ENCODE results near the gene BST1.
"Not testable (repeated sequence)": the region's sequence is repeated elsewhere in the genome, so short reads cannot be mapped to it uniquely, and the experiment has no call there.

The BST1 gene

DNA sequence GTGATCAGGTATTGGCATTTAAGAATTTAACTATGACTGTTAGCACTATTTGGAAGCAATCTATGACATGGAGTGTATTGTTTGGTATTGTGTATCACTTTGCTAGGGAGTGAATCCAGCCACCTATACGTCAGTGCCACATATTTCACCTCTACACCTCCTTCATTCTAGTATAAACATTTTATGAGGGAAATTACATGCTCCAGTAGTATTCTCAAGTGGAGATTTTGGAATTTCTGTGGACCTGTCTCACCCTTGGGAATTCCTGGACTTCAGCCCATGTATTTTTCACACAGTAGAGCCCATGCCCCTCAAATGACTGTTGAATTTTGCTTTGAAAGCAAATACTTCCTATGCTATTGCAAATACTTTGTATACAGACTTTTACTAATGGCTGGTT is 11.3 kb downstream of the BST1 start:
- no peak for DNase-seq

DNA sequence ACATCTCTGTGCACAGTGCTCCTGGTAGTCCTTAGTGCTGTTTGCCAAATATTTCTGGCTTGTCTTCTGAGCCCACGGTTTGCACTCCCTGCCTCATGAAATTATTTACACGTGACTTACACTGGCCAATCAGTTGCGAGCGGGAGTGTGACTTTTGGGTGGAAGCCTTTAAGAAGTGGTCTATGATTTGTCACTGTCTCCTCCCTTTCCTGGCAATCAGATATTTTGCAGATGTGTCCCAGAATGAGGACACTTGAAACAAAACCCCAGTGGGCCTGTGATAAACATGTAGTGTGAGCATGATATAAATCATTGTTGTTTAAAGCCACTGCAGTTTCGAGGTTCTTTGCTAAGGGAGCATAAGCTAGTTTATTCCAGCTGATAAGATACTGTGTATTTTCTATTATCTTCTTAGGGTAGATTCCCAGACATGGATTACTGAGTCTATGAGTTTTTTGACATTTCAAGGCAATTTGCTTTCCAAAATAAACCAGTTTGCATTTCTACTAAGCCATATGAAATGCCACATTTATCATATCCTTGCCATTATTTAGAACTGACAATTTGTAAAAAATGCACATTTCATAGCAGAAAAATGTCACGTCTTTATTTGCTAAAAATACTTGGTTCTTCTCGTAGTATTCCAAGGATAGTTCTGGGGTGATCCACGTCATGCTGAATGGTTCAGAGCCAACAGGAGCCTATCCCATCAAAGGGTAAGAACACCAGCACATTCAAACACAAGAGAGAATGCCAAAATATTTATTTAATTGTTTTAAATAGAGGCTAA is 12.0 kb downstream of the BST1 start:
- DNase-seq, result no peak

DNA sequence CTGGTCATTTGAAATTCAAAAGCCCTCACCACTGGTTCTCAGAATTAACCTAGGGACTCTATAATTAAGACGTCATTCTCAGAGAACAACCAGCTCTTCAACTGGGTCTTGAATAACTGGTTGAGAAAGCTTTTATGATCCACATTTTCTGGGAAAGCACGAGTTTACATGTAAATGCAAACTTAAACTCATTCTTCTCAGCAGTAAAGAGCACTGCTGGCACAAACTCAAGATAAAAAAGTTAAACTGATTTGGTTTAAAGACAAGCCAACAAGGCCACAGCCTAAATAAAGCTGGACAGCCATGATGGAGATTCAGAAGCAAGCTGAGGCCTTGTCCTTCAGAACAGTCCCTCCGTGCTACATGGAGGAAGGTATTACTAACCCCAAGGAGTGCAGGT is 13.2 kb downstream of the BST1 start:
- DNase-seq, result no peak

DNA sequence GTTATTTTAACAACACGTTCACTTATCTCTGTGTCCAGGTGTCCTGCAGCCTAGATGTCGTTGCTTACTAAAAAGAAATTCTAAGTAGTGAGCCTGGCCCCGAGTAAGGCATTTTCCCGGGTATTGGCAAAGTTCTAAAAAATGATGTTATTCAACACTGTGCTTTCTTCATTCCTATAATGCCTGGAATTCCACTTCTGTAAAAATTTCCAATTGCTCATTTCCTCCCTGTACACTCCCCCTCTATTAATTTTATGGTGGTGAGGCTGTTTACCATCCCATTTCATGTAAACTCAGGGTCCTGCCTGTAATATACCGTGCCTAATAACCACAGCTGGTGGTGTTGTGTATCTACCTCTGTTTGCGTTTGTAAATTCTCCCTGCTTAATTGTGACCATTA is 14.2 kb downstream of the BST1 start:
- no peak for DNase-seq

DNA sequence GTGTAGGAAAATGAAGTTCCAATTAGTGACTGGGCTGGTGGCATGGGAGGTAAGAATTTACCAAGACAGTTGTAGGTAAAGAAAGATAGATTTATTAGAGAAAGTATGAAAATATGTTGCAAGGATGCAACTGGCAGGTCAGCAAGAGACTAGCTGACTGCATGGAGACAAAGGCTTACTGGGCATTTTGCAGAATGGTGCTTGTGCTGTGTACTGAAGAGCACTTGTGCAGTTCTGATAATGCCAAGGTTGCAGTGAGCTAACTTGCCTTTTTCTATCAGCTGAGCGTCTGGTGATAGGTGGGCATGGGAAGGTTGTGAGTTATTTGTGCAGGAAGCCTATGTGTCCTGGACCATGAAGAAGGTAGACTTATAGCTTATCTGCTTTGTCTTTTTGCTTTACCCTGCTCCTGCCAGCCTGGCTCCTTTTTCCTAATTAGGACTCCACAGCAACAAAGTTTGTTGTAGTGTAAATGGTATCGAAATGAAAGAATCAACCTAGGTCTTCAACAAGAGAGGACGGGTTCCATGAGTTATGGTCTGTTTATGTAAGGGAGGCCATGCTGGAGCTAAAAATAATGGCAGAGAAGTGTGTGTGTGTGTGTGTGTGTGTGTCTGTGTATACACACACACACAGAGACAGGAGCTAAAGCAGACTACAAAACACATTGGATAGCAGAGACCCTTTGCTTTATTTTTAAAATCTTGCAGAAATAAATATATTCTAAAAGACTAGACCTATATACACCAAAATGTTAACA is 15.0 kb downstream of the BST1 start:
- DNase-seq, result no peak

DNA sequence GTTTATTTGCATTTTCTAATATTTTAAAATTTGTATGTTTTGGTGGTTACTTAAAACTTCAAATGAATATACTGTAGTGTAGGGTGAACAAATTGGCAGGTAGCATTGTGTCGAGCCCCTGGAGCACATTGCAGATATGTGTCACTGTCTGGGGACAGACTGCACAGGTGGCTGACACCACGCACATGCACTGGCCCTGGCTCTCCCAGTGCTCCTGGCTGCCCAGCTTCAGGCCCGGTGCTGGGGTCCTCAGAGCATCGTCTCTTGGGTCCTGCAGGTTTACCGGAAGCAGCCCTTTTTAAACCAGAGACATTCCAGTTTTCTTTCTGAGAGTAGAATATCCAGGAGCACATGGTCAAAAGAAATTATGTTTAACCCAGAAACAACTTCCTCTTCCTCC is 15.6 kb downstream of the BST1 start:
- DNase-seq, result no peak

DNA sequence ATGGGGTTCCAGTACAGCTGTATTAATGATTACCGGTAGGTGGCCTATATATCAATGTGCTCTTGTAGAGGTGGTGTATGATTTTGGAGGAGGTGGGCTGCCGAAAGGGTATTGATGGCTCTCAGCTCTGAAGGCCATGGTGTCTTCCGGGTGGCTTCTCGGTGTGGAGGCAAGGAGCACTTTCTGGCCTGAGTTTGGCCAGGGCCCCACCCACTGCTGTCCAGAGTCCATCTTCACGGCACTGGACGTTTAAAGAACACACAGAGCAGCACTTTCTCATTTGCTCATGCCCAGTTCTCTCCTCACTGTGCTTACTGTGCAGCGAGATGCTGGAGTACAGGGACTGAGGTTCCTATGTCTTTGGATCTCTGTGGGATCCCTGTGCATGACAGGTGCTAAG is 16.1 kb downstream of the BST1 start:
- DNase-seq, result no peak

DNA sequence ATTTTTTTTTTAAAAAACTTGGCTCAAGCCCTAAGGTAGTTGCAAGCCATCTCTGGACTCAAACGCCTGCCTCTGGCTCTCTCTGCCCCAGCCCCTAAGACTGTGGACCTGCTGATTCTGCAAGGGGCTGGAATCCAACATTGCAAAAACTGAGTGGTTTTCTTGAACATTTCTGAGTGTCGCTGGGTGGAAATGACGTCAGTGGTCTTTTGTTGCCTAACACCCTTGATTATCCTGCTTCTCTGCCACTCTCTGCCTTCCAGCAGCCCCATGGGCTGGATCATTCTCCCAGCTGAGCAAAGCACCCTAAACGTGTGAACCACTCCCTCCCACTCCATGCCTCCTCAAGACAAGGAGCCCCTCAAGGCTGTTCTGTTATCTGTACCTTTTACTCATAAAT is 16.6 kb downstream of the BST1 start:
- no peak for DNase-seq

DNA sequence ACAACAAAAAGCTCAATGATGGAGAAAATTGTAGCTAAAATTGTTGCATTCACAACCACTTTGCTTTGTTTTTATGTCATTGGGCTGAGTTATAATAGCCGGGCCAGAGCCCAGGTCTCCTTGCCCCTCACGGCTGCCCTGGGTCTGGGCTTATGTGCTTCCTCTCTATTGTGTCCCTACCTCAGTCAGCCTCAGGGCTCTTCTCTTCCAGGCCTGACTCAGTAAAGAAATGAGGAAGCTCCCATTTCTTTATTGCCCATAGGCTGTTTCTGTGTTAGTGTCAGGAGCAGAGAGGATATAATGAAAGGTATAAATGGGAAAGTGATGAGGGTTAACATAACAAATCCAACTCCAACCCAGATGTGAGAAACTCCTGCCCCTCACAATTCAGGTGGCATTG is 18.0 kb downstream of the BST1 start:
- DNase-seq, result no peak

DNA sequence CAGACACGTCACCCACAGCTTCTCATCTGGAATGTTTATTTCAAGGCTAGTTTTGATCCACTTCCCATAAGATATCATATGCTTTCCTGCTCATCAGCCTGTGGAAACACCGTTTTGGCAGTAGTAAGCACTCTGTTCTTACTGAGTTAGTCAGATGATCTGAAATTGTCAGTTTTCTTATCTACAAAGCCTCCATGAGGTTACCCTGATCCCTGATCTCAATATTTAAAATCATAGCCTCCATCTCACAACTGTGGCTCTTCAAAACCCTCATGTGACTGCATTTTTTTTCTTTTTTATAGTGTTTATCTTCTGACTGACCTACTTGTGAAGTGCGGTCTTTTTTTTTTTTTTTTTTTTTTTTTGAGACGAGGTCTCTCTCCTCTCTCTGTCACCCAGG is 22.7 kb downstream of the BST1 start:
- no peak for DNase-seq

DNA sequence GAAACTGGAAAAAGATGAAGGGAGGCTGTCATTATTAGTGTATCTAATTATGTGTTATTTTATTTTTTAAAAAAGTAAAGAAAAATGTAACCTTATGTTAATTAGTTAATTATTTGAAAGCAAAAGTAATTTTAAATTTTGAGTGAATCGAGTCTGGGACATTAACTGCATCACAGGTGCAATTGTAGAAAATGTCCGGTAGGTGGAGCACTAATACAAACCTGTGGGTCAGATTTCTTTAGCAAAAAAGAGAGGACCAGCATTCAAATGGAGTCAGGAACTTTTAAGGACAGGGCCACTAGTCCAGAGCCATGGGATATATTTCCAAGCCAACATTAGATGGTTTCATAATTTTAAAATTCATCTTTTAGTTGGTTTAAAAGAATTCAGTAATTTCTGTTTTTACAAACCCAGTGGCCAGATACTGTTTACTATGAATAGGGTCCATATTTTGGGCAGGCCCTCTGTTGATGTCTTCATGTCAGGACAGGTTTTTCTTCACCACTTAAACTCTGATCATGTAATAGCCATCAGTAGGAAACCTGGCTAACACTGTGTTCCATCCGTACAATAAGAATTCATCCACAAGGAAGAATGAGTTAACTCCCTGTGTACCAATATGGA is 27.2 kb downstream of the BST1 start:
- DNase-seq, result peak; percentile 65

DNA sequence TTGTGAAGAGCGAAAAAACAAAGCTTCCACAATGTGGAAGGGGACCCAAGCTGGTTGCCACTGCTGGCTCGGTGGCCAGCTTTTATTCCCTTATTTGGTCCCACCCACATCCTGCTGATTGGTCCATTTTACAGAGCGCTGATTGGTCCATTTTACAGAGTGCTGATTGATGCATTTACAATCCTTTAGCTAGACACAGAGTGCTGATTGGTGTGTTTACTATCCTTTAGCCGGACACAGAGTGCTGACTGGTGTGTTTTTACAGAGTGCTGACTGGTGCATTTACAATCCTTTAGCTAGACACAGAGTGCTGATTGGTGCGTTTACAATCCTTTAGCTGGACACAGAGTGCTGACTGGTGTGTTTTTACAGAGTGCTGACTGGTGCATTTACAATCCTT is 30.2 kb downstream of the BST1 start:
- DNase-seq, result not testable (repeated sequence)

DNA sequence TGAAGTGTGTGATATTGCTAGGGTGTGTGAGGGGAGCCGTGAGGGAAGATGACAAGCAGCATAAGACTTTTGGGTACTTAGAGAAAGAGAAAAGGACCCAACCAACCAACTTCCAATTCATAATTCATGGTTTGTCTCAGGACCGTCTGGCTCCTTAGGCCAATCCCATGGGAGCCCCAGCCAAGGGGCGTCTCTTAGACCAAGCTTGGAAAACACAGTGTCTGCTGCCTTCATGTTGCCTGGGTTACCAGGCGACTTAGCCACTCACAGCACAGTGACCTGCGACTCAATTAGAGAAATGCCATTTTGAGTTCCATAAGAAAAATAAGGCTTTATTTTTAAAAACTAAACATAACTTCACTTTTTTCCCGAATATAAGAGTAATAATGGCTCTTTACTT is 32.7 kb downstream of the BST1 start:
- no peak for DNase-seq

DNA sequence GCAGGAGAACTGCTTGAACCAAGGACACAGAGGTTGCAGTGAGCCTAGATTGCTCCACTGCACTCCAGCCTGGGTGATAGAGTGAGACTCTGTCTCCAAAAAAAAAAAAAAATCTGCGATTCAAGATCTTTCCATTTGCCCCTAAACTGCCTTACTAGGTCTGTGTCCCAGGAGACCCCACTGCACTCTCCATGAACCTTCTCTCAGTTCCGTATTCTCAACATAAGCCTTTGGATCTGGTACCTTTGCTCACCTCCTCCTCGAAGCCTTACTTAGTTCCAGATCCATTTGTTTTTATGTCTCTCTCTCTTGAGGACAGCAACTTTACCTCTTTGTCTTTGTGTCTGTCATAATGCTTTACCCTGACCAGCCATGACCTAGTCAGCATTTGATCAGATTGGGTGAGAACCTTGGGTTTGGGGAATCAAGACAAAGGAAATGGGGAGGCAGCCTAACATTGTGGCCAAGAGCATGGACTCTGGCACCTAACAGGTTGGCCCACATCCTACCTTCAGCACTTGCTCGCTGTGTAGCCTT is 33.7 kb downstream of the BST1 start:
- DNase-seq, result no peak

DNA sequence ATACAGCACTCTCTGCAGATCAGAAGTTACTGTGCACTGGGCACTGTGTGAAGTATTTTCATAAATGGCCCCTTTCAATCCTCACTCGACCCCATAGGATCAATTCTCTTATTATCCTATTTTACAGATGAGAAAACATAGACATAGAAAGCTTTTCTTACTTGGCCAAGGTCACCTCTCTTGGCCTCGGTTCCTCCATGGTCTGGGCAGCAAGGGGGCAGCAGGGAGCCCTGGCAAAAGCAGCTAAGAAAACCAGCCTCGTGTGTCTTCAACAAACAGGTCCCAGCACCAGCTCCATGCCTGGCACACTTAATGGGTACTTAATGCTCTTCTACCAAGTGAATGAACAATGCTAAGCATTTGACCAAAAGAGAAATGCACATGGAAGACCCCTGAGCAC is 34.4 kb downstream of the BST1 start:
- DNase-seq, result no peak

DNA sequence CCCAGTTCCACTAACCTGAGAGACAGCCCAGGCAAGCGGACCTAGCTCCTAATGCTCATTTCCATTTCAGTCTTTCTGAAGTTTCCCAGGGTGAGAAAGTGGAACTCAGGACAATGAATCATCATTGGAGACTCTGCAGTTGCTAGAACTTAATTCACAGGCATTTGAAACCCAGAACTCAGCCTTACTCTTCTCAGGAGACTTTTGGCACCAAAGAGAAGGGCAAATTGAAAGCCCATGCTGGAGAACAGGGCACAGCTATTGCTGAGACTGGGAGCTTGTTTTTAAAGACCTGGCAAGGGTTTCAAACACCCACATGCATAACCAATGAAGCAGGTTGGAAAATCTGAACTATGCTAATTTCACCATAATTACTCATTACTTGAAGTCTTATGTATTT is 36.0 kb downstream of the BST1 start:
- DNase-seq, result no peak

DNA sequence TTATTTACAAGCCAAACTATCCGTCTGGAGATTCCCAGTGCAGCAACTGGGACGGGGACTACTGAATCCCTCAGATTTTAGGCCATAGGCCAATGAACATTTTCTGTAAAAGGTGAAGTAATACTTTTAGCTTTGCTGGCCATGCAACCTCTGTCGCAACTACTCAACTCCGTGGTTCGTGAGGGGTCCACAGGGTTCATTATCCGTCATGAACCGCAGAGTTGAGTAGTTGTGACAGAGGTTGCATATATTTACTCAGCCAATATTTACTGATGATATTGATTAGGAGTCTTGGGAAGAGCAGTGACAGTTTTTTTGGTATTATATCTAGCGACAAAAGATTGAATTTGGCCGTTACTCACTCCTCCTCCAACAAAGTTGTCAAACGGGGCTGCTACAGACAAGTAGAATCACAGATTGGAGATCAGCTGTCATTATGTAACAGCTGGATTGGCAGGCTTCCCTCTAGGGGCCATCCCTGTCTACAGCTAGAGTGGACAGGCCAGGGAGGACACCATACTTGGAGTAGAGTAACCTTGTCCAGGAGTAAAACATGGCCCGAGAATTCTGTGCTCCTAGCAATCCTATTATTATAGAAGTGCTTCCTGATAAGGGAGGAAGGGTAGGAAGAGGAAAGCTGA is 38.0 kb downstream of the BST1 start:
- no peak for DNase-seq

DNA sequence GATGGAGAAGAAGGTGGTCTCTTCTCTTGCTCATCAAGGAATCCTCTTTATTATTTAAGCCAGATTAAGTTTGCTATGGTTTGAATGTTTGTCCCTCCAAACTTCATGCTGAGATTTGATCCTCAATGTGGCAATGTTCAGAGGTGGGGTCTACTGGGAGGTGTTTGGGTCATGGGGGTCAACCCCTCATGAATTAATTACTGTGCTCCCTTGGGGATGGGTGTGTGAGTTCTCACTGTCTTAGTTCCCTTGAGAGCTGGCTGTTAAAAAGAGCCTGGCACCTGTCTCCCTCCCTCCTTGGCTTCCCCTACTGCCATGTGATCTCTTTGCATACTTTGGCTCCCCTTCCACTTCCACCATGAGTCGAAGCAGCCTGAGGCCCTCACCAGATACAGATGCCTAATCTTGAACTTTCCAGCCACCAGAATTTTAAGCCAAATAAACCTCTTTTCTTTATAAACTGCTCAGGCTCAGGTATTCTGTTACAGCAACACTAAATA is 39.3 kb downstream of the BST1 start:
- no peak for DNase-seq

DNA sequence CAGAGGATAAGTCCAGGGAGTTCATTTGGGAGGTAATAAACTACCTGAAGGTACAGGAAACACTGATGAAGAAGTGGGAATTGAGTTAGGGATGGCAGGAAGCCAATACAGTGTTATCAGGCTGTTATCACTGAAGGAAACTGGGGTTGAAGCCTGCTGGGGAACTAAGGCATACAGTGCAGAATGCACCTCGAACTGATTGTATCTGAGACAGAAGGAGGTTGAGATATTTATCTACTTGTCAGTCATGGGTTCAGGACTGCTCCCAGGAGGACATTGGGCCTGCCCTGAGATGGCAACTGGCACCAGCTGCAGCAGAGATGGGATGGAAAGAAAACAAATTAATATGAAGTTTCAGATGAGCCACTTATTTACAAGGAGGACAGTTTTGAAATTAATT is 39.8 kb downstream of the BST1 start:
- no peak for DNase-seq

DNA sequence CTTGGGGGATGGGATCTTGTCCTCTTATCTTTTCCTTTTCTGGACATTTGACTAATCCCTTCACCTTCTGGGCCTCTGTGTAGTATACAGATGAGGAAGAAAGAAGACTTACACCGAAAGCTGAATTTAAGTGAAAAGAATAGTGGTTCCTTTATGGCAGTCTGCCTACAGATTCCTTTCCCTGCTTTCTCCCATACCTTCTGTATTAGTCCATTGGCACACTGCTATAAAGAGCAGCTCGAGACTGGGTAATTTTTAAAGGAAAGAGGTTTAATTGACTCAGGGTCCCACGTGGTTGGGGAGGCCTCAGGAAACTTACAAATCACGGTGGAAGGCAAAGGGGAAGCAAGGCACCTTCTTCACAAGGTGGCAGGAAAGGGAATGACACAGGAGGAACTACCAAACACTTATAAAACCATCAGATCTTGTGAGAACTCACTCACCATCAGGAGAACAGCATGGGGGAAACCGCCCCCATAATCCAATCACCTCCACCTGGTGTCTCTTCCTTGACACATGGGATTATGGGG is 41.2 kb downstream of the BST1 start:
- DNase-seq, result no peak

DNA sequence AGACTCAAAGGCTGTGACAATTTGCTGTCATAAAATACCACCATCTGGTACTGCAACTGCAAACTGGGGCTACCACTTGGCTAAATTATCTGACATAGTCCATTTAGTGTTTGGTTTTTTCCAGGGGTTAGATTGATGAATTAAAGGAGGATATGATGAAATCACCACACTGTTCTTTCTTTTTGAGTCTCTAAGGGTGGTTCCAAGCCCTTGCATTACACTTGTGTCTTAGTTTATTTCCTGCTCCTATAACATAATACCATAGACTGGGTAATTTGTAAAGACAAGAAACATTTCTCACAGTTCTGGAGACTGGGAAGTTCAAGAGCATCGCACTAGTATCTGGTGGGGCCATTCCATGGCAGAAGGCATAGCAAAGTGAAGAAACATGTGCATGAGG is 43.2 kb downstream of the BST1 start:
- no peak for DNase-seq

DNA sequence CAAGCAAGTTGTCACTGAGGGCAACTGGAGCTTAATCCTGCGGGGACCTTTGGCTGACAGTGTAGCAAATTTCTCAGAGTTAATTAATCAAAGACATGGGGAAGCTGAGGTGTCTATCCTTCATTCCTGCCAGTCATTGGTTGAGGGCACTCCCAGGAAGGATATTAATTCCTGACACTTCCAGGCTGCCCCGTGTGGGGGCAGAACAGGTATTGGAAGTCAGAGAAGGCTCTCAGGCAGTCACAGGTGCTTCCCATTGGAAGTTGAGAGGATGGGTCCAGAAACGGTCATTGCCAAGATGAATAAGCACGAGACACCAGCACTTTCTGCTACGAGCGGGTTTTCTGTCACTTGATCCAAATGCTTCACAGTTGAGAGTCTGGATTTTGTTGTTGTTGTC is 46.1 kb downstream of the BST1 start:
- DNase-seq, result no peak

DNA sequence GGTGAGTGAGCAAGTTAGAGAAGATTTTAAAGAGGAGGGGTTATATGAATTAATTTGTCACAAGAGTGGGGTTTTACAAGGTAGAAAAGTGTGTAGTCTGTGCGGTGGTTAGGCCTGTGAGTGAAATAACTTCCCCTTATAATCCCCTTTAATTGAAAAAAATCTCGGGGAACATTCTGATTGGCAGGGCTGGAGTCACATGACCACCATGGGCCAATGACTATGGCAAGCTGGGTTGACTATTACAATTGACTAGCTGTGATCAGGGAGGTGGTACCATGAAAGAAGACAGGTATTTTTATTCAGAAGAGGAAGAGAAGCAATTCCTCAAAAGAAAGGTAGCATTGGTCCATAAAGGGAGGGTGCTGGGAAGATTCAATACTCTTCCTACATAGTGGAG is 48.3 kb downstream of the BST1 start:
- DNase-seq, result no peak

All from CD4-positive, alpha-beta T cell treated with Interleukin-12 subunit alpha and Interleukin-12 subunit beta, for 1 hour (primary cell).